Measurements from ENCODE around the gene FBXO36.
"Not testable (repeated sequence)": the region's sequence is repeated elsewhere in the genome, so short reads cannot be mapped to it uniquely, and the experiment has no call there.

Gene FBXO36

DNA sequence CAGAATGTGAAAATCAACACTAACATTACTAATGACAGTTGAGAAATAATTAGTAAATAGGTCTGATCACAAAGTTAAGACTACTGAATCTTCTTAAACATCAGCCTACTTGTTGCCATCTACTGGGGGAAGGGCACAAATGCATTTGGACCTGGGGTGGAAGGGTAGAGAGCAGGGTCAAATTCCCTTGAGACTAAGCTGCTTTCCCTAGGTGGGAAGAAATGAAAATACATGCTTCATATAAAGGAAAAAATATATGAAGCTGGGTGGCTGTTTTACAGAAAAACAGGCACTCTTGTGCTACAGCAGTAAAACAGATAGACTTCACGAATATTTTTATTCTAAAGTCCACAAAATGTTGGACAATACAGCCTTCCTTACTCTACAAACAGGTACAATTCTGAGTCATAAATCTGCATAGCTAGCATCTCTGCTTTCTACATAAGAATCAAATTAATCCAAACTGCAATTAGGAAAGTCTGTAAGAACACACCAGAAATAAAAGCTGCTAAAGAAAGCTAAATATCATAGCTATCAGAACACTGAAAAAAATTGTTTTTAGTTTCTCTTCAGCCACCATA, 11.4 kb upstream of the FBXO36 start:
- in situ Hi-C loops (cut with MboI; ENCODE audit: low sequenced_read_pairs) = no loop called here

DNA sequence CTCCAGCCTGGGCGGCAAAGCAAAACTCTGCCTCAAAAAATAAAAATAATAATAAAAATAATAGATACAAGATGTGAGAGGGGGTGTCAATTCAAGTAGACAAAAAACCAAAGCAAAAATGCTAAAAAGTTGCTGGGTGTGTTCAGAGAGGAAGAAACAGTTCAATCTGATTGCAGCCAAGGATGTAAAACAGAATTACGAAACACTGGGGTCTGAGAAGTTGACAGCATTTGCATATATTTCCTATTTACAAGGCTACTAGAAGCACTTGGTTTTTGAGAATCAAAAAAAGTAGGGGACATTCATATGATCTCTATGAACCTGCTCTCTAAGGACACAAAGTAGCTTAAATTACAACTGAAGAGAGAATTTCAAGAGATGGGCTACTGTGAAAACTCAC, 8.1 kb upstream of the FBXO36 start:
- in situ Hi-C loops (cut with MboI; ENCODE audit: low sequenced_read_pairs) = no loop called here

DNA sequence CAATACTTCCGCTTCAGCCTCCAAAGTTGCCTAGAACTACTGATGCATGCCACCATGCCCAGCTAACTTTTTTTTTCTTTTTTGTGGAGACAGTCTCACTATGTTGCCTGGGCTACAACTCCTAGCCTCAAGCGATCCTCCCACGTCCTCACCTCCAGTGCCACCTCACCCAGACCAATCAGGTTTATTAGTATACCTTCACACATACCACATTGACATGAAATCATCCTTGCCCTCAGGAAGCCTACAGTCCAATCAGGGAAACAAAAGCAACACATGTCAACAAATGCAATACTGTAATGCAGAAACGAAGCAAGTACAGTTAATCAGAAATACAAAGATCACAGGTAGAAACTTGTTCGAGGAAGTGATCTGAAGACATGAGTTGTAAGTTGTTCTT, 4.5 kb upstream of the FBXO36 start:
- in situ Hi-C loops (cut with MboI; ENCODE audit: low sequenced_read_pairs) = no loop called here

DNA sequence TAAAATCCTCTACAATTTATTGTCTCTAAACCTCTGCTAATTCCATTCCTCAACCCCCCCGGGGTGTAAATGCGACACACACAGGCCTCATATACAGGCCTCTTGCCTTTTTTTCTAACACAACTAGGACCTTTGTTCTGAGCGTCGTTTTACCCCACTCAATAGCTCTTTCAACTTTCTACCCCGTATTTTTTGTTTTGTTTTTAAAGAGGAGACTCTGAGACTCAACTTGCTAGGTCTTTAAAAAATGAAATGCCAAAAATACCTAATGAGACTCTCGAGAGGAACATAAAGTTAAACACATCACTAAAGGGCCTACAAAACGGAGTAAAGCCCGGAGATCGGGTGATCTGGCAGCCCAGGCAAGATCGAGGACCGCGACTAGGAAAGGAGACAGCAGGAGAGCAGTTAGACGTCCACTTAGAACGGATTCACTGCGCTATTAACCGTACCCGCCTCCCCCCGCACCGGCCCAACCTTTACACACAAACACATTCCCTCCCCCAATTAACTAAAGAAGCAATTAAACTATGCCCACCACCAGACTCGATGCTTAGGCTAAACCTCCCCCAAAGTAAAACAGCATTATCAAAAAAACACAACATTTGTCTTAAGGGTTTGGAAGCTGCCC, 2.2 kb upstream of the FBXO36 start:
- in situ Hi-C loops (cut with MboI; ENCODE audit: low sequenced_read_pairs) = no loop called here

DNA sequence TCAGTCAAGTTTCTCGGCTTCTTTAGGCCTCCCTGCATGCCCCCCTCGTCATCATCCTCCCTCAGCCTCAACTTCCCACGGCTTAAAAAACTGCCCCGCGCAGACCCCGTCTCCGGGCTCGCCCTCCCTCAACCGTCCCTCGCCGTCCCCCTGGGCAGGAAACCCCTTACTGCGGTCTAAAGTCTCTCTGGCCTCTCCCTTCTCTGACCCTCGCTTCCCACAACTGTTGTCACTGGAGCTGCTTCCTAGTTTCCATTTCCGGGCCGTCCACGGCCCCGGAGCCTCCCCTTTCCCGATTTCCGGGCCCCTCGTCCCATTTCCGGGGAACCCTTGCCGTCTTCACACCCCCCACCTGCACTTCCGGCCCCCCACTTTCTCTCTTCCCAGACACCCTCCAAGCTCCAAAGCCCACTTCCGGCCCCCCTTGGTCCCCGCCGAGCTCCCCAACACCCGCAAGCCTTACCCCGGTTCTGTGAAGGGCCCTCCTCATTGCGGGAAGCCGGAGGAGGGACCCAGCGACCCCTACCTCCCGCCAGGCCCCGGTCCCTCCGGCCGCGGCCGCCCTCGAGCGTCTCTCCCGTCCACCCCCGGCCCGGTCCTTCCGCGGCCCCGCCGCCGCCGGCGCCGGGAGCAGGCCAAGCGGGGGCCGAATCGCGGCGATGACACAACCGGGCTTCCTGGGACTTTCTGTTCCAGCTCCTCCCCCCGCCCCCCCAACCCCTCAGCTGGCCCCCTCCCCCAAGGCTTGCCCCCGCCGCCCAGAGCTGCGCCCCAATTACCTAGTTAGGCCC, 1.0 kb upstream of the FBXO36 start:
- in situ Hi-C loops (cut with MboI; ENCODE audit: low sequenced_read_pairs) = no loop called here

DNA sequence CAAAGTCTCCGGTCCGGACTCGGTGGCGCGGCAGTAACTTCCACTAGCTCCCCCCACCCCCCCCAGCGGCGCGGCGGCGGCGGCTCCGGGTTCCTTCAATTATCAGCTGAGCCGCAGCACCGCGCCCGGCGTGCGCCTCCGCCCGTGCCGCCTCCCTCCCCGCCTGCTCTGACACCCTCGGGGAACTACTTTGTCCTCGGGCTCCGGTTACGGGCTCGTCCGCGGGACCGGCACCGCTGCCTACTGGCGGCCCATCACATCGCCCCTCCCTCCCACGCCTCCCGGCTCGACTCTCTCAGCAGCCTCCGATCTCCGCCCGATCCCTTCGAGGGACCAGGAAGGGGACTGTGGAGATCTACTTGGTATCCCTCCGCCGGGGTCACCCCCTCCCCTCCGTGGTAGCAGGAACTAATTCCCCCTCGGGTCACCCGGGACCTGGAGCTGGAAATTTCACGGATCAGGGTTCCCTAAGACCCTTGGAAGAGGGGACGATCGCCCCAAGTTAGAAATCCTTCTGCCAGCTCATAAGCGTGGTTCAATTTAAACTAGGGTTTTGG, 333 bp upstream of the FBXO36 start, which contains the start of gene TRIP12:
TRIP12 (minus strand) TSS at position 118 of the 557 bp plus-strand sequence. CDS start 41,930 bp downstream, outside the sequence.
- in situ Hi-C loops (cut with MboI; ENCODE audit: low sequenced_read_pairs) = no loop called here

DNA sequence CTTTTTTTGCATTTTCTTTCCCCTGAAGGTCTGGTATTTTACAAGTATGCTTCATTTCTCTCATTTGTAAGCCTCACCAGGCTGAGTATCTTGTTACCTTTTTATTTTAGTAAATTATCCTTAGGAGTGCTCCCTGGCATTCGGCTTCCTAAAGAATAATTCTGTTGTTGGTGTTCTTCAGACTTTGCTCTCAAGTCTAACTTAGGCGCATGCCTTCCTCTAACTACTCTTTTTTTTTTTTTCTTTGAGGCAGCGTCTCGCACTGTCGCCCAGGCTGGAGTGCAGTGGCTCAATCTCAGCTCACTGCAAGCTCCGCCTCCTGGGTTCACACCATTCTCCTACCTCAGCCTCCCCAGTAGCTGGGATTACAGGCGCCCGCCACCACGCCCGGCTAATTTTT, 2.2 kb downstream of the FBXO36 start:
- in situ Hi-C loops (cut with MboI; ENCODE audit: low sequenced_read_pairs) = not testable (repeated sequence)

DNA sequence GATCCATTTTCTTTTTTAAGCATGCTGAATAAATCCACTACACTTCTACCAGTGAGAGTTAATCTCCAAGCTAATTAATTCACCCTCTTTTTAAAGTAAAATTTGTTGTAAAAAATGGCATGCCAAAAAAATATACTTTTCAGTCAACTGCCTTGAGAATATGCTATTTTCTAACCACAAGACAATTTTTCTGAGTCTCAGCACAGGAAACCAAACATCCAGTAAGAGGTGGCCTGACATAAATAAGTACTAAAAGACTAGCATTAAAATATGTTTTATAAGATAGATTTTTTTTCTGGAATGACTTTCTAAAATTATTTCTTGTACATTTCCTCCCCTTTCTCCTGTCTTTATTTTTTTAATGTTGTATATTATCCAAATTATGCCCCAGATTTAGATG, 2.9 kb downstream of the FBXO36 start:
- in situ Hi-C loops (cut with MboI; ENCODE audit: low sequenced_read_pairs) = no loop called here

DNA sequence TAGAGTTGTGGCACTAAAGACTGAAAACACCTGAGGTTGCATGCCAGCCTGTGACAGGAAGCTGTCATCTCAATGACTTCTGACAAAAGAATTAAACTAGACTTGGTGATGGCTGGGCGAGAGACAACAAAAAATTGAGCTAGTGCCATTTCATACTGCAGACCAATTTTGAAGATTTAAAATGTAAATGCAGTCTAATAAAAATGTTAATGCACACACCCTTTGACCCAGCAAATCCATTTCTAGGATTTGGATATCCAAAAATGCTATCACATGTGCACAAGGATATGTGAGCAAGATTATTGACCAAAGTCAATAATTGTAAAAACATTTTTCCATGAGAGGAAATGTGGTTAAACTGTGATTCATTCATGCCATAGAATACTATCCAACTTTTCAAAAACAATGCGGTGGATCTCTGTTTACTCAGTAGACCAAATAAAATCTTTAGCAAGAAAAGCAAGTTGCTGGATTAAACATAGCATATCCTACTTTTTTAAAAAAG, 5.6 kb downstream of the FBXO36 start:
- in situ Hi-C loops (cut with MboI; ENCODE audit: low sequenced_read_pairs) = no loop called here

DNA sequence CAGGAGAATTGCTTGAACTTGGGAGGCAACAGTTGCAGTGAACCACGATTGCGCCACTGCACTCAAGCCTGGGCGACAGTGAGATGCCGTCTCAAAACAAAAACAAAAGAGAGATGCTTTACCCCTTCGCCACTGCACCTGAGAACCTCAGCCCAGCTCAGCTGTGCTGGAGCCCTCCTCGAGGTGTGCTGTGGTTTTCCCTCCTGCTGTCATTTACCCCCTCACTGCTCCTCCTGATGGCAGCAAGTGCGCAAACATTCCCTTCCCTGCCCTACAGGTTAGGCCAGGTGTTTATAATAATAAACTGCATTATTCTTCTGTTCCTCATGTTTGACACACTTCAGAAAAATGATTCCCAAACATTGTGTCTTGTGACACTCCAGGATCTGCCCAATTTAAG, 8.4 kb downstream of the FBXO36 start:
- in situ Hi-C loops (cut with MboI; ENCODE audit: low sequenced_read_pairs) = no loop called here

DNA sequence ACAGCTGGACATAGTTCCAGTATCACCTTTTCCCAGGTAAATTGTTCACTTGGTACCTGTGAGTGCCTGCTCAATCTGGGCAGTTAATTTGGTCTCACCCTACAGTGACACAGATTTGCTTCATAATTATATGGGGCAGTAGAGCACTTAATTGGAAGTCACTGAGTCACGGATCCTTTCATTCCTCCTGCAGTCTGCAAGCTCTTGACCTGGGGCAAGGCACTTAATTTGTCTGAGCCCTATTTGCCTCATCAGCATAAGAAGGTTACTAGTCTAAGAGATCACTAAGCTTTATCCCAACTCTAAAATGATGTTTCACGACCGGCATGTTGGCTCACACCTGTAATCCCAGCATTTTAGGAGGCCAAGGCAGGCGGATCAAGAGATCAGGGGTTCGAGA, 8.9 kb downstream of the FBXO36 start:
- in situ Hi-C loops (cut with MboI; ENCODE audit: low sequenced_read_pairs) = no loop called here

DNA sequence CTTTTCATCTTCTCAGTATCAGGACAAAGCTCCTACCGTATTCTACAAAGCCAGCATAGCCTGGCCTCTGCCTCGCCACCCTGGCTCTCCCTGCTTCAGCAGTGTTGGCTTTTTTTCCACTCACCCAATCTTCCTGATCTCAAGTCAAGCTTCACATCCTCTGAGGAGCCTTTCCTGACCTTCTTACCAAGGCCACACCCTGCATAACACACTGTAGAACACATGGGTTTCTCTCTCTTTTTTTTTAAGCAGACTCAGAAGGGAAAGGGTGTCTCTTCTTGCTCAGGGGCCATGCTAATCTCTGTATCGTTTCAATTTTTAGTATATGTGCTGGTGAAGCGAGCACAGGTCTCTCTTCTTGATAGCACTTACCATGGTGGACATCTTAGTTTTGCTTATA, 15.2 kb downstream of the FBXO36 start:
- in situ Hi-C loops (cut with MboI; ENCODE audit: low sequenced_read_pairs) = no loop called here

DNA sequence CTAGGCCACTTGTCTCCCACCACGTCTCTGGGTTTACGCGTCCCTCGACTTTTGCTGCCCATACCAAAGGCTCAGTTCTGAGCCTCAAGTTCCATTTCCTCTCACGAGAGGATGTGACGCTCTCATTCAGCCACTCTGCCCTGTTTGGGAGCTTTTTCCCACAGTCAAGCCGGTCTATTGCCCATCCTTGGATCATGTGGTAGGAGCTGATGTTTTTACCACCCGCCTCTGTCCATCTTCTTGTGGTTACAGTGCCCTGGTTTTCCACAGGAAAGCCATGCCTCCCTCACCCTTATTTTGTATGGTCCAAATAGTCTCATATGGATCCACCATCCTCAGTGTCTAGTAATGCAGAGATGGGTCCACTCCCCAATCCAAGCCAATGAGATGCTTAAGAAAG, 20.4 kb downstream of the FBXO36 start:
- in situ Hi-C loops (cut with MboI; ENCODE audit: low sequenced_read_pairs) = no loop called here

DNA sequence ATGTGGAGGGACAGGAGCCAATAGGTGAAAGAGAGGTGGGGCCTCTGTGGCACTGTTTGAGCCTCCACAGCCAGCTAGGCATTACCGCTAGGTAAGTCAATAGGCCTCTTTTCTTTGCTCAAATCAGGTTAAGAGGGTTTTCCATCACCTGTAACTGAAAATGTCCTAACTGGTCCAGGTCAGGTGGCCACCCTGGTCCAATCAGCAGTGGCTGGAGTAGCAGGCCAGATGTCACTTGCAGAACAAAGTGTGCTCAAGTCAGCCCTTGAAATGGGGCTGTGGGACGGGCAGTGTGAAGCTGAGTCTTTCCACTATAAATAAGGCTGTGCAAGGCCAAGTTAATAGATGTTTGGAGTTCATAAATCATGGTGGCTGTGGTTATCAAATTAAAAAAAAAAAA, 20.9 kb downstream of the FBXO36 start:
- in situ Hi-C loops (cut with MboI; ENCODE audit: low sequenced_read_pairs) = no loop called here

DNA sequence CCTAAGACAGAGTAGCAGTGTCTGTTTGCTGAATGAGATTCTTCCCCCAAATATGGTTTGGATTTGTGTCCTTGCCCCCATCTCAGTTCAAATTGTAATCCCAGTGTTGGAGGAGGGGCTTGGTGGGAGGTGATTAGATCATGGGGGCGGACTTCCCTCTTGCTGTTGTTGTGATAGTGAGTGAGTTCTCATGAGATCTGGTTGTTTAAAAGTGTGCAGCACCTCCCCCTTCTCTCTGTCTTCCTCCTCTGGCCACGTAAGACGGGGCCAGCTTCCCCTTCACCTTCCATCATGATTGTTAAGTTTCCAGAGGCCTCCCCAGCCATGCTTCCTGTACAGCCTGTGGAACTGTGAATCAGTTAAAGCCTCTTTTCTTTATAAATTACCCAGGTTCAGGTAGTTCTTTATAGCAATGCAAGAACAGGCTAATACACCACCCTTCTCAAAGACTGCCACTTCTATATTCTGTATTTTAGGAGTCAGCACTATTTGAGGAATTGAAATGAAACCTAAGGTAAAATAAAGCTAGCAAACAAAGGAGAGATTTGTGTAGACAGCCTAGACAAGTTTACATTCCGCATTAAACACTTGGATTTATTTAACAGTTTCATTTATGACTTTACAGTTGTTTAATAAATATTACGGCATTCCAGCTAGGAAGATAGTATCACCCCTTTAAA, 21.6 kb downstream of the FBXO36 start:
- in situ Hi-C loops (cut with MboI; ENCODE audit: low sequenced_read_pairs) = no loop called here

DNA sequence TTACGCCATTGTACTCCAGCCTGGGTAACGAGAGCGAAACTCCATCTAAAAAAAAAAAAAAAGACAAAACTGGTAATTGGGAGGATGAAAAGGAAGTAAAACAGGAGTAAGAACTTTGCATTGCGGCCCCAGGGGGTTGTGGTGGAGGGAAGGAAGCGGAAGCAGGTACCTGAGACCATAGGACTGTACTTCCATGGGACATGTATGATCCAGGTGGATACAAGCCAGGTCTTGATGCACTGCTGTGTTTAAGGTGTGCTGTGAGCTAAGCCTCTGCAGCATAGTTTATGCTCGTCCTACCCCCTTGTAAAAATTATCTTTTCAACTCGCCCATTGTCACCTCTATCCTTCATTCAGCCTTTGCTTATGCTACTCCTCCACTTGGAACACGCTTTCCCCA, 23.7 kb downstream of the FBXO36 start:
- in situ Hi-C loops (cut with MboI; ENCODE audit: low sequenced_read_pairs) = no loop called here

DNA sequence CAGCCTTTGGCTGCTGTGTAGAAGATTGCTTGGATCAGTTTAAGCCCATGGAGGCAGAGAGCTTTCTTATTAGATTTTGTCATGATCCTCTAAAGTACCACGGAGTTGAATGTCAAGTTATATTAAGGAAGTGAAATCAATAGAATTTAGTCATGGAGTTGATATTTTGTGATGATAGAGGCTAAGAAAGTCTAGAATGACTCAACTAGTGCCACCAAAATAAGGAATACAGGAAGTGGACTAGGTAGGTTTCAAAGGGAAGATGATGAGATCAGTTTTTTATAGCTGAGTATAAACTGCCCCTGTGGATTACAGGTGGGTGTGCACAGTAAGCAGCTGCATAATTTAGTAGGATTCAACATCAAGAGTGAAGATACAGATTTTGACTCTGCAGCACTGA, 25.2 kb downstream of the FBXO36 start:
- in situ Hi-C loops (cut with MboI; ENCODE audit: low sequenced_read_pairs) = no loop called here

DNA sequence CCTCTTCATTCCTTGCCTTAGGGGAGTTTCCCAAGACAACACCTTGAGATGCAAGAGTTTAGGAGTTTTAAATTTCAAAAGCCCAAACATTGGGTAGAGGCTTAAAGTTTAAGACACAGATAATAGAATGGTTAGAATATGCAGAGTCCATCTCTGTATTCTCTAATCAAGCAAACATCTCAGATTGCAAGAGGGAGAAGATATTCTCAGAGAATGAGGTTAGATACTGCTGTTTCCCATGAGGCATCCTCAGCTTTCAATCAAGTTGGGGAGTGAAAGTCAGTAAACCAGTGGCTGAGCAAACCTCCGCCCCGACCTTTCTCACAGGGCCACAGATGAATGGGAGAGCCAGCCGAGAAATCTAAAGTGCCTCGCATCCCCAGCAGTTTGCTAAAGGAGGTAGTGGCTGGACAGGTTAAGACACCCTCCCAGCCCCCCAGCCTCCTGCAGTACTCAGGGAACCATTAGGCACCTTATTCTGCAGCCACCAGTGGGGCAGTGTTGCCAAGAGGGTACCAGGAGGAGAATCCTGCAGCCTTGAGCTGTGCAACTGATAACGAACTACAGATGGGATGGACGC, 30.0 kb downstream of the FBXO36 start:
- in situ Hi-C loops (cut with MboI; ENCODE audit: low sequenced_read_pairs) = no loop called here

DNA sequence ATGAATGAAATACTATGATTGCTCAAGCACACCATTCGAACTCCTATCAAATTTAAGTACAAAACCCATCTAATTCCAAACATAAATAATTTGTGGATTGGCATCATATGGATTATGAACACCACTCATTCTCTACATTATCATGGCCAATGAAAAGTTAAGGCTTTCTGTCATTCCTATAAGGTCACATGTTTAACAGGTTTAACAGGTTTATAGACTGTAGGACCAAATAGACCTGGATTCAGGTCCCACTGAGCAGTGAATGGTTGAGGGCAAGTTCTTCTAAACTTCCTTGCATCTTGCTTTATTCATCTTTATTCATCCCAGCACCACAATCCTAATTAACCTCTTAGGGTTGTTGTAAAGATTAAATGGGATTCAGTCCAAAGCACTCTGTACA, 33.4 kb downstream of the FBXO36 start:
- in situ Hi-C loops (cut with MboI; ENCODE audit: low sequenced_read_pairs) = no loop called here

DNA sequence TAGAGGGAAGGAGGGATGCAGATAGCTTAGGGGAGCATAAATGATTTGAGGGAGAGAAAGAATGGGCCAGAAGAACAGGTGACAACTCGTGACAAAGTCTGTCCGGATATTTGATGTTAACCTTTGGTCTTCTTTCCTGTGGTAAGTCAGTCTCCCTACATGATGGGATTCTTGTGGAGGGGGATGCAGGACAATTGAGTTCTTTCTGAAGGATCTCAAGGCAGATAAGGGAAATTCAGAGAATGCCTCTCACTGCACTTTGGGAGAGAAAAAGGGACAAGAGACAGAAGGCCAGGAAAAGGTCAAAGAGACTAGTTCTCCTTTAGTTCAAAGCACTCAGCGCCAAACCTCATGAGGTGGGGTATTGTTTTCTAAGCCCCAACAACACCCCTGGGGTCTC, 34.2 kb downstream of the FBXO36 start:
- in situ Hi-C loops (cut with MboI; ENCODE audit: low sequenced_read_pairs) = no loop called here

DNA sequence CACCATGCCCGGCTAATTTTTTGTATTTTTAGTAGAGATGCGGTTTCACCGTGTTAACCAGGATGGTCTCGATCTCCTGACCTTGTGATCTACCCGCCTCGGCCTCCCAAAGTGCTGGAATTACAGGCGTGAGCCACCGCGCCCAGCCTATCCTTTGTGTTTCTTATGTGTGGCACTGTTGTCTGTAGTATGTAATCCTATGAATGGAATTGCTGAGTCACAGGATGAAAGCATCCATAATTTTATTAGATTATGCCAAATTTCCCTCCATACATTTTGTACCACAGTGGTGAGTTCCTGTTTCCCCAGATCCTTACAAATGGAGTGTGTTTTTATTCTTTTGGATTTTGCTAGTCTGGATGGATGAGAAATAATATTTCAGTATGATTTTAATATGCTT, 41.3 kb downstream of the FBXO36 start:
- in situ Hi-C loops (cut with MboI; ENCODE audit: low sequenced_read_pairs) = not testable (repeated sequence)

All from HL-60/S4 (cell line).